22Rv1 (cell line): Measurements from ENCODE around the gene ABO.

ENCODE experiments used
- H3K27ac ChIP-seq: fragments of 450-650 bp; 2 replicates; pipeline ENCODE4 v1.5.1; 2017
- CTCF ChIP-seq: fragments of 450-650 bp; IDR thresholded peaks from 2 replicates; pipeline ENCODE4 v1.5.1; 2017; ENCODE audit warnings: mild to moderate bottlenecking
- ZFX ChIP-seq: fragments of 450-650 bp; IDR thresholded peaks from 2 replicates; pipeline ENCODE4 v1.6.1; 2017; ENCODE audit warnings: antibody characterized with exemption, borderline replicate concordance

ABO gene

GRCh38 chr9:133268335-133269056 lies 6.5 kb downstream of the ABO start:
- TF ChIP-seq ZFX (no peak), CTCF (no peak)
- no peak overlapping the region for H3K27ac ChIP-seq

GRCh38 chr9:133264235-133264764 lies 10.7 kb downstream of the ABO start:
- H3K27ac ChIP-seq, result no peak overlapping the region
- TF ChIP-seq ZFX (no peak), CTCF (no peak)

GRCh38 chr9:133263557-133263956 lies 11.4 kb downstream of the ABO start:
- TF ChIP-seq CTCF, result no peak
- TF ChIP-seq ZFX, result no peak
- H3K27ac ChIP-seq, result no peak overlapping the region

- no peak overlapping the region for H3K27ac ChIP-seq
- TF ChIP-seq ZFX (no peak), CTCF (no peak)
Measured at GRCh38 chr9:133262226-133262625, 12.8 kb downstream of the ABO start.

- no peak for TF ChIP-seq CTCF
- TF ChIP-seq ZFX, result no peak
- no peak overlapping the region for H3K27ac ChIP-seq
Measured at GRCh38 chr9:133261753-133262120, 13.3 kb downstream of the ABO start.

GRCh38 chr9:133261103-133261752 lies 13.8 kb downstream of the ABO start:
- TF ChIP-seq CTCF, result no peak
- no peak for TF ChIP-seq ZFX
- H3K27ac ChIP-seq, result no peak overlapping the region
